HG03442 (cell line): ENCODE measurements around the gene PFKM.
"Not testable (repeated sequence)": the region's sequence is repeated elsewhere in the genome, so short reads cannot be mapped to it uniquely, and the experiment has no call there.

ENCODE experiments used
- ATAC-seq: cut with Tn5 transposase; IDR thresholded peaks from one replicate; pipeline ENCODE4 v1.9.1; 2021; ENCODE audit warnings: mild to moderate bottlenecking, moderate library complexity; ENCODE audit not compliant: unreplicated experiment

The PFKM gene

DNA sequence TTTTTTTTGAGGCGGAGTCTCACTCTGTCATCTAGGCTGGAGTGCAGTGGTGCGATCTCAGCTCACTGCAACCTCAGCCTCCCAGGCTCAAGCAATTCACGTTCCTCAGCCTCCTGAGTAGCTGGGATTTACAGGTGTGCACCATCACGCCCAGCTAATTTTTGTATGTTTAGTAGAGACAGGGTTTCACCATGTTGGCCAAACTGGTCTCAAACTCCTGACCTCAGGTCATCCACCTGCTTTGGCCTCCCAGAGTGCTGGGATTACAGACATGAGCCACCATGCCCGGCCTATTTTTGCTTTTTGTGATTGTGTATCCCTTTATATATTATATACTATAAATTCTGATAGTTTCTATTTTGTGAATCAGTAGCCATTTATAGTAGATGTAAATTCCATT lies 36.6 kb downstream of the PFKM start:
- ATAC-seq: not testable (repeated sequence)

GRCh38 chr12:48156652-48157017 lies 37.5 kb downstream of the PFKM start:
- no peak for ATAC-seq

GRCh38 chr12:48157018-48157888 lies 38.1 kb downstream of the PFKM start, which contains the start of gene ASB8:
ASB8 (minus strand) TSS chr12:48157515; CDS start chr12:48153496, 4,019 bp downstream.
- ATAC-seq: peak; percentile 89

DNA sequence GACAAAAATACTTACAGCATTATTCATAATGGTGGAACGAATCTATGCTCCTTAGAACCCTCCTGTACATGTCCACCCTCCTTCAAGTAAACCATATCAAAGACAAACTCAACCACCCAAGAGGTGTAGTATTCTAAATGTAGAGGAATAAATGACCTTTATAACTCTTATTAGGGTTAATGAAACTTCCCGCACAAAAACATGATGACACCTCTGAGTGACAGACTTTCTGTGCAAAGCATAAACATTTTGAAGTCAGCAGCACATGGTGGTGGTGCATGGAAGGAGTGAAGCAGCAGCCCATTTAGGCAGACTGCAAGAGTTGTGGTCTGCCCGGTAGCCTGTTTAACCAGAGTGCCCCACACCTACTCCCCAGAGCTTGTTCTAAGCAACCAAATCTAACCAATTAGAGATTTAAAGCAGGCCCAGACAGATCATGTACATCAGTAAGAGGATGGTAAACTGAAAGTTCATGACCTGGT lies 38.8 kb downstream of the PFKM start:
- no peak for ATAC-seq

- no peak for ATAC-seq
These were observed 40.9 kb downstream of the PFKM start for GRCh38 chr12:48160046-48160445.

DNA sequence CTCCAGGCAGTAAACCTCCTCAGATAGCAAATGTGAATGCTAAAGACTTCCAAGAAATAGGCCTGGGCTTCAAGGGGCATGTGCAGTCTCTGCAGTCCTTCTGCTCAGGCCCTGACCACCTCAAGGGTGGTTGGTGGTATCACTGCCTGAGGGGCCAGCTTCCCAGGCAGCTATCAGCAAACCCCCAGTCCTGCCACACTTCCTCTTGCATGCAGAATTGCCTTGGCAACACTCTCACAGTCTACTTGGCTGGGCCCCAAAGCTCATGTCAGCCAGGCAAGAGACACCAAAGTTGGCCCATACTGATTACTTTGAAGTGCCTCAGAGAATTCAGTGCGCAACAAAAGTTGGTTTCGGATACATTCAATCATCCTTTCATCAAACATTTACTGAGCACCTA lies 41.6 kb downstream of the PFKM start:
- ATAC-seq: no peak

- no peak for ATAC-seq
These were observed 44.1 kb downstream of the PFKM start for GRCh38 chr12:48163150-48163747.

DNA sequence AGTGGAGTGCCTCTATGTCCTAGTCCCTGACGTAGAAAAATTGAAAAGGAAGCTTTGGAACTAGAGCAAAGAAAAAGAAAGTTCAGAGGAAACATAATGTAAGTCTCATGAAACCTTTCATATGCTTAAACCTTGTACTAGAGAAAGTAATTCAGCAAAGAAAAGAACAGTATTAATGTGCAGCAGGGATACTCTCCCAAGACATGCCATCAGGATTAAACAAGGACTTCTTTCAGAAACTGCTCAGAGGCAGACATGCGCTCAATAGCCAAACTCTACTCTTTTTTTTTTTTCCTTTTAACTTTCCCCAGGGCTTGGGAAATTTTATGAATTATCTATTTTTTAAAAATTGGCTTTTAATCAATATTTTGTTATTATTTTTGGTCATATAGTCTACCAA lies 45.3 kb downstream of the PFKM start:
- no peak for ATAC-seq

DNA sequence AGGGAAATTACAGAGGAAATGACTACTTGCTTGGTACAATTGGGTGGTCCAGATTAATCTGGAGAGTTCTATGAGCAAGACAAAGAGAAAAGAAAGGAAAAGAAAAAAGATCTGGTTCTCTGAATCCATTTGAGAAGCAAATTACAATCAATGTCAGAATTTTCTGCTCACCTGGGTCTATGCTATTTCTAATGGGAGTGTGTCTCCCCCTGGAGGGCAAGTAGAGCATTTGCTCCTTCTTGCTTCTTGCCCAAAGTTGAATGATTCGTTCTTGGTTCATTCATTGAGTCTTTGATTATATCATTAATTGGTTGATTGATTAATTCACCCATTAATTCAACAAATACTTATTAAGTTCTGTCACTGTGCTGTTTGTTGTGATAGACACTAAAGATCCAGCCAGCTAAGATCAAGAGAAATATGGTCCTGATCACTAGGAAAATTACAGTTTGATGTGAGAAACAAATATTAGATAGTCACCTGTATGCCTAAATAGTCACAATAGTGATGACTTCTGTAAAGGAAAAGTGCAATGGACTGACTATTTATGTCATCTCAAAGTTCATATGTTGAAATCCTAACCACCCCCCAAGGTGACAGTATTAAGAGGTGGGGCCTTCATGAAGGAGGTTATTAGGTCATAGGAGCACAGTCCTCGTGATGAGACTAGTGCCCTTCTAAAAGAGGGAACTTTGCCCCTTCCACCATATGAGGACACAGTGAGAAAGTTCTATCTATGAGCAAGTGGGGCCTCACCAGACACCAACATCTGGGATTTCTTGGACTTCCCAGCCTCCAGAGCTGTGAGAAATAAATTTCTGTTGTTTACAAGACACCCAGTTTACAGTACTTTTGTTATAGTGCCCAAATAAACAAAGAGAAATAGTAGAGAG lies 46.2 kb downstream of the PFKM start:
- ATAC-seq: peak; percentile 47

DNA sequence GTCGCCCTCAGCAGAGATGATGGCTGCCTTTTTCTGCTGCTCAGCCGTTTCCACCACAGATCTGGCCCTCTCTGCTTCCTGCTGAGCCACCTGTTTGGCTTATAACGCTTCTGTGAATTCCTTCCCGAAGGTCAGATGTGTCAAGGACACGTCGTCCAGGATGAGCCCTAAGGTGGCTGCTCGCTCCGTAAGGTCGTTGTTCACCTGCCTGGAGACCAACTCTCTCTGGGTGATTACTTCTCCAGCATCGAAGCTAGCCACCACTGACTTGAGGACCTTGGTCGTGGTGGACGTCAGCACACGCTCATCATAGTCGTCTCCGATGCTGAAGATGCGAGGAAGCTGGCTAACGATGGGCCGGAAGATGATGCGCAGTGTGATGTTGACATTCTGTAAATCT lies 49.8 kb downstream of the PFKM start:
- ATAC-seq: no peak

GRCh38 chr12:48175613-48176416 lies 56.7 kb downstream of the PFKM start:
- no peak for ATAC-seq

GRCh38 chr12:48176417-48176751 lies 57.2 kb downstream of the PFKM start:
- no peak for ATAC-seq

- ATAC-seq: no peak
These were observed 58.8 kb downstream of the PFKM start for GRCh38 chr12:48177982-48178381.

- ATAC-seq: no peak
These were observed 60.3 kb downstream of the PFKM start for GRCh38 chr12:48179466-48179865.

GRCh38 chr12:48180424-48180823 lies 61.3 kb downstream of the PFKM start:
- ATAC-seq: no peak

- no peak for ATAC-seq
These were observed 61.8 kb downstream of the PFKM start for GRCh38 chr12:48180857-48181495.

GRCh38 chr12:48182631-48183030 lies 63.5 kb downstream of the PFKM start:
- ATAC-seq: no peak

- peak; percentile 69 for ATAC-seq
These were observed 64.1 kb downstream of the PFKM start, which contains the start of gene CCDC184 for GRCh38 chr12:48183091-48183875. CCDC184 (plus strand) TSS chr12:48183644; CDS start chr12:48184123, 479 bp downstream.

GRCh38 chr12:48183876-48184548 lies 64.8 kb downstream of the PFKM start:
- no peak for ATAC-seq
